Large intestine (tissue), 3 donors: ENCODE data around the gene STYX. TPM values are rescaled to one million over a fixed set of nuclear protein-coding genes. Genes with fewer than 3 reads are reported as not detected.

Source experiments
- DNase-seq, 2 donors: peaks; one replicate each; pipeline versions ENCODE4 v3.0.0 to v3.0.0-alpha.2; 2013
- H3K27ac ChIP-seq: one replicate; pipeline ENCODE4 v1.5.1; 2013; ENCODE audit warnings: low read length
- H3K27me3 ChIP-seq: 2 replicates; pipeline ENCODE4 v1.6.1; 2013; ENCODE audit warnings: low read length; ENCODE audit not compliant: control insufficient read depth, insufficient read depth
- H3K36me3 ChIP-seq: 2 replicates; pipeline ENCODE4 v1.6.1; 2013; ENCODE audit warnings: low read length; ENCODE audit not compliant: control insufficient read depth, insufficient read depth
- H3K4me1 ChIP-seq: one replicate; pipeline ENCODE4 v1.6.1; 2013; ENCODE audit warnings: low read length; ENCODE audit not compliant: control insufficient read depth, insufficient read depth
- H3K4me3 ChIP-seq: one replicate; pipeline ENCODE4 v1.5.1; 2013; ENCODE audit warnings: low read length
- H3K9me3 ChIP-seq: one replicate; pipeline ENCODE4 v1.6.1; 2013; ENCODE audit warnings: mild to moderate bottlenecking, low read depth, low read length, moderate library complexity; ENCODE audit not compliant: control insufficient read depth
- WGBS: methylation state at CpG from one replicate; pipeline ENCODE4 v1.1.5; 2013; ENCODE audit warnings: low lambda C conversion rate; ENCODE audit not compliant: insufficient coverage; 5-methylcytosine and 5-hydroxymethylcytosine counted together
- polyA plus RNA-seq: library from polyadenylated mRNA; unstranded; fragments of 120-200 nt; gene quantifications from one replicate; pipeline ENCODE4 v1.2.1, GENCODE V29; 2013

Gene STYX
- polyA plus RNA-seq, 1 donor, result 11.9 TPM

GRCh38 chr14:52695481-52696091, 34.4 kb upstream of the STYX start, which contains the start of gene ERO1A:
TSS of gene ERO1A (minus strand) at chr14:52695558. CDS start at chr14:52695481, 77 bp downstream.
- Histone ChIP-seq H3K27ac (peak within 1 kb of the TSS; percentile 99), H3K4me3 (peak within 1 kb of the TSS; percentile 99), H3K36me3 (no peaks in the 10 kb centered on the region), H3K27me3 (no peaks in the 10 kb centered on the region), H3K9me3 (peaks cover 3% of the 10 kb centered on the region), H3K4me1 (peaks cover 8% of the 10 kb centered on the region)
- WGBS, result 0% methylated on average over 2 of the region's 78 CpGs
- peak; percentile 84 to 93 for DNase-seq

GRCh38 chr14:52700701-52701172, 29.2 kb upstream of the STYX start:
- H3K36me3 ChIP-seq, result no peaks in the 10 kb centered on the region
- H3K27ac ChIP-seq, result peak overlapping the region; percentile 81
- DNase-seq, result peak; percentile 47 to 90
- H3K27me3 ChIP-seq, result no peaks in the 10 kb centered on the region
- no peaks in the 10 kb centered on the region for H3K9me3 ChIP-seq
- no peak overlapping the region for H3K4me3 ChIP-seq
- H3K4me1 ChIP-seq, result peaks cover 14% of the 10 kb centered on the region
- 20% methylated on average over 1 of the region's 2 CpGs for WGBS

- Histone ChIP-seq H3K27me3 (no peaks in the 10 kb centered on the region), H3K4me3 (no peak overlapping the region), H3K9me3 (no peaks in the 10 kb centered on the region), H3K27ac (peak overlapping the region; percentile 81), H3K4me1 (peaks cover 16% of the 10 kb centered on the region), H3K36me3 (no peaks in the 10 kb centered on the region)
- no CpG with 5 or more reads among the region's 3 CpGs for WGBS
- DNase-seq, result no peak
Measured at GRCh38 chr14:52701223-52701622, 28.7 kb upstream of the STYX start.

GRCh38 chr14:52703225-52703624, 26.7 kb upstream of the STYX start:
- H3K4me3 ChIP-seq, result no peak overlapping the region
- peak overlapping the region; percentile 17 for H3K27ac ChIP-seq
- no peaks in the 10 kb centered on the region for H3K36me3 ChIP-seq
- H3K4me1 ChIP-seq, result peaks cover 20% of the 10 kb centered on the region
- 100% methylated on average over 1 of the region's 3 CpGs for WGBS
- H3K27me3 ChIP-seq, result no peaks in the 10 kb centered on the region
- peak; percentile 23 to 51 for DNase-seq
- no peaks in the 10 kb centered on the region for H3K9me3 ChIP-seq

- Histone ChIP-seq H3K9me3 (no peaks in the 10 kb centered on the region), H3K27me3 (no peaks in the 10 kb centered on the region), H3K27ac (no peak overlapping the region), H3K4me3 (no peak overlapping the region), H3K36me3 (peaks cover 1% of the 10 kb centered on the region), H3K4me1 (peaks cover 20% of the 10 kb centered on the region)
- no peak for DNase-seq
- 96% methylated on average over 2 of the region's 2 CpGs for WGBS
Measured at GRCh38 chr14:52703664-52704063, 26.3 kb upstream of the STYX start.

GRCh38 chr14:52706286-52706685, 23.7 kb upstream of the STYX start:
- peak; percentile 12 to 17 for DNase-seq
- H3K4me3 ChIP-seq, result peak overlapping the region; percentile 71
- 60% methylated on average over 1 of the region's 5 CpGs for WGBS
- peaks cover 8% of the 10 kb centered on the region for H3K4me1 ChIP-seq
- peaks cover 15% of the 10 kb centered on the region for H3K36me3 ChIP-seq
- peak overlapping the region; percentile 93 for H3K27ac ChIP-seq
- H3K9me3 ChIP-seq, result no peaks in the 10 kb centered on the region
- H3K27me3 ChIP-seq, result no peaks in the 10 kb centered on the region

GRCh38 chr14:52706724-52707706, 23.0 kb upstream of the STYX start, which contains the start of gene PSMC6:
TSS of gene PSMC6 (plus strand) at chr14:52707200. CDS start at chr14:52707220, 20 bp downstream.
- peak; percentile 93 to 96 for DNase-seq
- peak within 1 kb of the TSS; percentile 93 for H3K27ac ChIP-seq
- peaks cover 20% of the 10 kb centered on the region for H3K36me3 ChIP-seq
- H3K4me1 ChIP-seq, result peaks cover 6% of the 10 kb centered on the region
- no CpG with 5 or more reads among the region's 43 CpGs for WGBS
- no peaks in the 10 kb centered on the region for H3K9me3 ChIP-seq
- H3K4me3 ChIP-seq, result peak within 1 kb of the TSS; percentile 71
- no peaks in the 10 kb centered on the region for H3K27me3 ChIP-seq

GRCh38 chr14:52711666-52712065, 18.3 kb upstream of the STYX start:
- WGBS, result 92% methylated on average over 1 of the region's 1 CpG
- no peak overlapping the region for H3K4me3 ChIP-seq
- peaks cover 51% of the 10 kb centered on the region for H3K36me3 ChIP-seq
- DNase-seq, result no peak
- H3K9me3 ChIP-seq, result no peaks in the 10 kb centered on the region
- H3K27me3 ChIP-seq, result no peaks in the 10 kb centered on the region
- H3K27ac ChIP-seq, result no peak overlapping the region
- H3K4me1 ChIP-seq, result no peaks in the 10 kb centered on the region

- Histone ChIP-seq H3K4me1 (no peaks in the 10 kb centered on the region), H3K36me3 (peaks cover 58% of the 10 kb centered on the region), H3K9me3 (no peaks in the 10 kb centered on the region), H3K27me3 (no peaks in the 10 kb centered on the region), H3K4me3 (no peak overlapping the region), H3K27ac (no peak overlapping the region)
- DNase-seq, result no peak
- no CpG with 5 or more reads among the region's 6 CpGs for WGBS
Measured at GRCh38 chr14:52716155-52716554, 13.8 kb upstream of the STYX start.
